Stimulated activated CD8-positive, alpha-beta memory T cell treated with anti-CD3 and anti-CD28 coated beads, Interleukin-2, amount 100 ng/mL, for 48 hours (primary cell): ENCODE results near the gene CUX1.
"Not testable (repeated sequence)": the region's sequence is repeated elsewhere in the genome, so short reads cannot be mapped to it uniquely, and the experiment has no call there.

Source experiments
- DNase-seq, 2 donors: peaks; one replicate each; pipeline ENCODE4 v3.0.0-alpha.2; 2020; ENCODE audit warnings: low read depth in 2 of 2

CUX1 gene

DNA sequence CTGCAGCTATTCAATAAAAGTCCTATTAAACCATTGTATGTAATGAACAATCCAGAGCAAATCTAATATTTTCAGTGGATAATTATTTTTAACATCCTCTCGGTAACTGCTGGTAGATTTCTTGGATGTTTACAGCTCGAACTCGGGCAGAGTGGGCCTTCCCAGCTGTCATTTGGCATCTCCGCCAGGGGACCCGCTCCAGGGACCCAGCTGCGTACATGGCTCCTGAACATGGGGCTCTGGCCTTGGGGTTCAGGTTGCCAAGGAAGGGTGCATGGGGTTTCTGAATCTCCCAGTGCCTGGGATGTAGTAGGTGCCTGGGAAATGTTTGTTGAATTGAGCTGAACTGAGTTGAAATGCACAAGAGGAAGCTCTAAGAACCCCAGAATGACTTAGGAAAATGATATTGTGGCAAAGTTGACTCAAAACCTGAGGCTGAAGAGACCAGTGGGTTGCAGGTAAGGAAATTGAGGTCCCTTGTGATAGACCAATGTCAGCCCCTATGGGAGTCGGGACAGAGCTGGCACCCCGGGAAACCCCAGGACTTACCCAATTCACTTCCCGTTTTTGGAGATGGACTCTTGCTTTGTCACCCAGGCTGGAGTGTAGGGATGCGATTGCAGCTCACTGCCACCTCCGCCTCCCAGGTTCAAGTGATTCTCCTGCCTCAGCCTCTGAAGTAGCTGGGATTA, 228.4 kb downstream of the CUX1 start:
- no peak for DNase-seq

DNA sequence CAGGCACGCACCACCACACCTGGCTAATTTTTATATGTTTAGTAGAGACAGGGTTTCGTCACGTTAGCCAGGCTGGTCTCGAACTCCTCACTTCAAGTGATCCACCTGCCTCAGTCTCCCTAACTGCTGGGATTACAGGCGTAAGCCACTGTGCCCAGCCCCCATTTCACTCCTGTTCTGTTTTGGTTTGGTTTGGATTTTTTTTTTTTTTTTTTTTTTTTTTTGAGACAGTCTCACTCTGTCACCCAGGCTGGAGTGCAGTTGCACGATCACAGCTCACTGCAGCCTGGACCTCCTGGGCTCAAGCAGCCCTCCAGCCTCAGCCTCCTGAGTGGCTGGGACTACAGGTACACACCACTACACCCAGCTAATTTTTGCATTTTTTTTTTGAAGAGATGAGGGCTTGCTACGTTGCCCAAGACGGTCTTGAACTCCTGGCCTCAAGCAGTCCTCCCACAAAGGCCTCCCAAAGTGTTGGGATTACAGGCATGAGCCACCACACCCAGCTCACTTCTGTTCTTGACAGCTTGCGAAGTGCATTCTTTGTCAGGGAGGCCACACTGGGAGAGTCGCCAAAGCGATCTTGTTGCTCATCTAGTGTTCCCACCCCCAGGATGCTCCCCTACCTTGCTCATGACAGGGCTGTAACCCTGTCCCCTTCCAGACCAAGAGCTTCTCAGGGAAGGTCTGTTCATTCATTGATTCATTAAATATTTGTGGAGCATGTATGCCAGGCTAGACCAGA, 229.1 kb downstream of the CUX1 start:
- no peak for DNase-seq

DNA sequence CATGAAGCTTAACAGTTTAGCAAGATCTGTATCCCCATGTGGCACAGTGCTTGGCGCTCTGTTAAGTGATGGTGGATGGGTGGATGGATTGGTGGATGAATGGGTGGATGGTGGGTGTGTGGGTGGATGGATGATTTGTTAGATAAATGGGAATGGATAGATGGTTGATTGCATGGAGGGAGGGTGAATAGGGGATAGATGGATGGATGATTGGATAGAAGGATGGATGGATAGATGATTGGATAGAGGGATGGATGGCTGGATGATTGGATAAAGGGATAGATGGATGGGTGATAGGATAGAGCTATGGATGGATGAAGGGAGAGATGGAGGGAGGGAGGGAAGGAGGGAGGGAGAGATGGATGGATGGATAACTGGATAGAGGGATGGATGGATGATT, 229.7 kb downstream of the CUX1 start:
- DNase-seq = no peak

DNA sequence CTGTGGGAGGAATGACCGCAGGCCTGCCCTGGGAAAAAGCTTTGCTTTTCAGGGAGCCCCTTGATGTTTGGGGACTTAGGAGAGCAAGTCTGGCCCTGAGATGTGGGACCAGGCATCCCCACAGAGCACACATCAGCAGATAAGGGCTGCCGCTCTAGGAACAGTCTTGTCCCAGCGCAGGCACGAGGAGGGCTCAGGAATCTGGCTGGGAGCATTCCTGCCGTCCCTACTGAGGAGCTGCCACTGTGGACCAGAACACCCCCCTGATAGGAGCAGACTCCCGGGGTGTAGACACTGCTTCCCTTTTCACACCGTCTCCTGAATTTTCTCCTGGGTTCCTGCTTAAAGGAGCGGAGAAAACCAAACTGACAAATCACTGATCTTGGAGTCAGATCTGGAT, 232.3 kb downstream of the CUX1 start:
- DNase-seq = no peak

DNA sequence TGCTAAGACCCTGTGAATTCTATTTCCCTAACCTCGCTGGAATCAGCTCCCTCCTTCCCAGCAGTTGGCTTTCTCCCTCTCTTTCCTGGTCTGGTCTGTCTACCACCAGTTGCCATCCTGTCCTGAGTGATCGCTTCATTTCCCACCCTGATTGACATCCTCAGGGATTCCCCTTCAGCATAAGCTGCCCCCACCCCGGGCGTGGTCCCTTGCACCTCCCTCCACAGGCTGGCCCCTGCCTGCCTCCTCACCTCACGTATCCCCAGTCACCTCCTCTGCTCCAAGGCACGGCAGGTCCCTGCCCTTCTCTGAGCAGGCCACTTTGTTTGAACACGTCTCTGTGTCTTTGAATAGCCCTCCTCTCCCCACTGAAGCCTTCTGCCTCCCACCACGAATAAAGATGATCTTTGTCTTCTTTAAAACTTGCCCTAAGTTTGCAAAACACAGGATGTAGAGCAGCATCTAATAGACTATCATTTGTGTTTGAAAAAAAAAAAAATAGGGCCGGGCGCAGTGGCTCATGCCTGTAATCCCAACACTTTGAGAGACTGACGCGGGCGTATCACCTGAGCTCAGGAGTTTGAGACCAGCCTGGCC, 233.5 kb downstream of the CUX1 start:
- DNase-seq = no peak

DNA sequence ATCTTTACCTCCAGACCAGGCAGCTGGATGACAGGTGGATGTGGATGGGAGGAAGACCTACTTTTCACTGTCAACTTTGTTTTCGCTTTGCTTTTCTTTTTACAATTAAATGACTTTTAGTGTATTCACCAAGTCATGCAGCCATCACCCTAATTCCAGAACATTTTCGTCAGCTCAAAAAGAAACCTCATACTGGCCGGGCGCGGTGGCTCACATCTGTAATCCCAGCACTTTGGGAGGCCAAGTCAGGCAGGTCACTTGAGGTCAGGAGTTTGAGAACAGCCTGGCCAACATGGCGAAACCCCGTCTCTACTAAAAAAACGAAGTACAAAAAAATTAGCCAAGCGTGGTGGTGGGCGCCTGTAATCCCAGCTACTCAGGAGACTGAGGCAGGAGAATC, 234.3 kb downstream of the CUX1 start:
- not testable (repeated sequence) for DNase-seq

DNA sequence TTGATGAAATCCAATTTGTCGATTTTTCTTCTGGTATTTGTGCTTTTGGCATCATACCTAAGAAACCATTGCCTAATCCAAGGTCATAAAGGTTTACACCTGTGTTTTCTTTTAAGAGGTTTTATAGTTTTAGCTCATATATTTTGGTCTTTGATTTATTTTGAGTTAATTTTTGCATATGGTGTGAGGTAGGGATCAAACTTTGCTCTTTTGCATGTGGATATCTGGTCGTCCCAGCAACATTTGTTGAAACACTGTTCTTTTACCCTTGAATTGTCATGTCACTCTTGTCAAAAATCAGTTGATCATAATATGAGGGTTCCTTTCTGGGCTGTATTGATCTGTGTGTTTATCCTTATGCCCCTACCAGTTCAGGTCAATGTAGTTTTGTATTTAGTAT, 236.7 kb downstream of the CUX1 start:
- no peak for DNase-seq

DNA sequence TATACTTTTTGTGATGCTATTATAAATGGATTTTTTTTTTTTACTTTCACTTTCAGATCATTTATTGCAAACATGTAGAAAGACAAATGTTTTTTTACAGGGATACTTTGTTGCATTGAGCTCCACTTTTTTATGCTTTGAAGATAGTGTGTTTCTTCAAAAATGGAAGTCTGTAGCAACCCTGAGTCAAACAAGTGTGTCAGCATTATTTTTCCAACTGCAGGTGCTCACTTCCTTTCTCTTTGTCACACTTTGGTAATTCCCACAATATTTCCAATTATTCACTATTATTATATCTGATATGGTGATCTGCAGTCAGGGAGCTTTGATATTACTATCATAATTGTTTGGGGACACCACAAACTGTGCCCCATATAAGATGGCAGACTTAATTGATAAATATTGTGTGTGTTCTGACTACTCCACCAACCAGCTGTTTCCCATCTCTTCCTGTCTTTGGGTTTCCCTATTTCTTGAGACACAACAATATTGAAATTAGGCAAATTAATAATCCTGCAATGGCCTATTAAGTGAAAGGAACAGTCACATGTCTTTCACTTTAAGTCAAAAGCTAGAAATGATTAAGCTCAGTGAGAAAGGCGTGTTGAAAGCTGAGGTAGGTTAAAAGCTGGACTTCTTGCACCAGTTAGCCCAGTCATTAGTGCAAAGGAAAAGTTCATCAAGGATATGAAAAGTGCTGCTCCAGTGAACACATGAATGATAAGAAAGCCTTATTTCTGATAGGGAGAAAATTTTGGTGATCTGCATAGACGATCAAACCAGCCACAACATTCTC, 238.0 kb downstream of the CUX1 start:
- DNase-seq = no peak

DNA sequence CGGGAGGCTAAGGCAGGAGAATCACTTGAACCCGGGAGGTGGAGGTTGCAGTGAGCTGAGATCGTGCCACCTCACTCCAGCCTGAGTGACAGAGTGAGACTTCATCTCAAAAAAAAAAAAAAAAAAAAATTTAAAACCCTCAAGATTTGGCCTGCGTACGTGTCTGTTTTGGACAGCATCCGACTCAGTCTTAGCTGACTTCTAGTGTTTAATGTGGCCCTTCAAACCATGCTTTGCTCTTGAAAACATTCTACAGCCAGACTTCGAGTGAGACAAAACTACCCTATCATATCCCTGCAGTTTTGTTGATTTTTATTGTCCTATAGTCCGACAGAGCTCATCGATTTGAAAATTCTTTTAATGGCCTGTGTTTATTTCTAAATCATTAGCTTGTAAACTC, 242.1 kb downstream of the CUX1 start:
- no peak for DNase-seq

DNA sequence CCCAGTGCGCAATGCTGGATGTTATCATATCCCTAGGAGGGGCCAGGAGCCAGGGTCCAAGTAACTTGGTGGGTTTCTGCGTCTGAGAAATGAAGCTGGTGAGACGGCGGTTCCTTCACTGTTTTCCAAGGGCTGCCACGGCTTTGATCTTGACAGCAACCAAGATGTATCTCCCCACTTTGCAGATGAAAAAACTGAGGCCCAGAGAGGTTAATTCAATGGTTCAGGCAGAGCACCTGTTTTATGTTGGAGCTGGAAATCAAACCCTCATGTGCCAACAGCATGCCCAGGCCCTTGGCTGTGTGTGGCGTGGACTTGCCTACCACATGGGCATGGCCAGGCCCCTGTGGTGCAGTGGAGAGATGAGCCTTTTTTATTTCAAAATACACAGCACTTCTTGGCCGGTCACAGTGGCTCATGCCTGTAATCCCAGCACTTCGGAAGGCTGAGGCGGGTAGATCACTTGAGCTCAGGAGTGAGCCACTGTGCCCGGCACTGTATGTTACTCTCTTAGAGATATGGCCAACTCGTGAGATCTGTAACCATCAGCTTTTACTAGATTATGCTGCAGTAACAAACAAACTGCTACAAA, 244.0 kb downstream of the CUX1 start:
- DNase-seq = no peak

DNA sequence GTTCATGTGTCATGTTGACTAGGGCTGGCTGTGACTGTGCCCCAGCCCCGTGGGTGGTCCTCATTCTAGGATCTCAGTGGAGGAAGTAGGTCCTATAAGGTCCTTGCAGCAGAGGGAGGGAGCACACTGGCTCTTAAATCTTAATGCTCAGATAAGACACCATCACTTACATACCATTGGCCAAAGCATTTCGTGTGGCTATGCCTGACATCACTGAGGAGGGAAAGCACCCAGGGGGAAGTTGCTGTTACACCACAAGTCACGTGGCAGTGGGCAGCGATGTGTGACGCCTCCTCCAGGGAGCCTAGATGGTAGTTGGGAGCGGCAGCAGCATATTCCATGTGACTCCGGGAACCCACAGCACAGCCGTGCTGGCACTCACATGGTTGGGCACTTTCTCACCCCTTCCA, 244.6 kb downstream of the CUX1 start:
- no peak for DNase-seq

DNA sequence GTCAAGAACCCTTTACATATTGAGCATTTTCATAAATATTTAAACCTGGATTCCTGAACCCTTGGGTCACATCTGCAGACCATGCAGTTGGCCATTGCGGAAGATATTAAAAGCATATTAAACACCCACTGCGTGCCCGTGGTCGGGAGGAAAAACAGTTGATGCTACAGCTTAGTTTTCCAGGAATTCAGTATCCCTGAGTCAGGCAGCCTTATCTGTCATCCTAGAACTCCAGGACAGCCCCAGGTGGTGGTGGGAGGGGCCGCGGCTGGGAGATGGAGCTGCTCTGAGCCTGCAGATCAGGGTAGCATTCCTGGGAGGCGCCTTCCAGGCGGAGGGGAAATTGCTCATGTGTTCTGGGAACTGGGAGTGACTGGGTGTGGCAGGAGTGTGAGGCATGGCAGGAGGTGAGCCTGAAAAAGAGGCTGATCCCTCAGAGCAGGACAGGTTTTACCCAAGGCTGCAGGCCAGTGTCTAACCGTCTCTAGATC, 246.3 kb downstream of the CUX1 start:
- DNase-seq = no peak

DNA sequence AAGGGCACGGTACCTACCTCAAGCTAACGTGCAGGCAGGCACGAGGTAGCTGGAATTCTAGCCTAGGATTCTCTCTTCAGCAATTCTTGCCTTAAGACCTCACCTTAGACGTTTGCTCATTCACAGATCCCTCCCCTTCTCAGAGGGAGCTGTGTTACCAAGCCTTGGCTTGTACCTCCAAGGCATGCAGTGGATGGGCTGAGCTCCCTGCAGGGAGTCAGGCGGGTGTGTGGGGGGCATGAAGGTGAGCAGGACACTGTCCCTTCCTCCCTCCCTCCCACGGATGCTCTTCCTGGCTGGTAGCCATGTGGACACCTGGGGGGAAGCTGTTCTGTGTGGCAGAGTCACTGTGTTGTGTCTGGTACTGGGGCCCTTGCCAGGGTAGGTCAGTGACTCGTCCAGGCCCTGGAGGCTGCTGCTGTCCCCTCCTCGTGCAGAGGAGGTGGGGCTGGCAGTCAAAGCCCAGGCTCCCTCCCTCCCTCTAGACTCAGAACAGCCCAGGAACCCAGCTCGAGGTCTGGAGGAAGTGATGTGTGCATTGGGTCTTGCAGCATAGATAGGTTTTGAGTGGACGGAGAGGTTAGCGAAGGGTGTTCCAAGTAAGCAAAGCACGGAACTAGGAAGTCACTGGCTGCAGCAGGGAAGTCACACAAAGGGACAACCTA, 247.1 kb downstream of the CUX1 start:
- DNase-seq = no peak

DNA sequence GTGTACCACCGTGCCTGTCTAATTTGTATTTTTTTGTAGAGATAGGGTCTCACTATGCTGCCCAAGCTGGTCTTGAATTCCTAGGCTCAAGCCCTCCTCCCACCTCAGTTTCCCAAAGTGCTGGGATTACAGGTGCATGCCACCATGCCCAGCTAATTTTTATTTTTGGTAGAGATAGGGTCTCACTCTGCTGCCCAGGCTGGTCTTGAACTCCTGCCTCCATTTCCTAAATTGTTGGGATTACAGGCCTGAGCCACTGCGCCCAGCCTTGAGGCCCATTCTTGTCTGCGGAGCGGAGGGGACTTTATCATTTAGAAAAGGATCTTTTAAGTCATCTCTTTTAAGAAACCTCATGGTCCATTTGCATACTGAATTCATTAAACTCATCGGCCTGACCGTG, 247.8 kb downstream of the CUX1 start:
- DNase-seq = no peak

DNA sequence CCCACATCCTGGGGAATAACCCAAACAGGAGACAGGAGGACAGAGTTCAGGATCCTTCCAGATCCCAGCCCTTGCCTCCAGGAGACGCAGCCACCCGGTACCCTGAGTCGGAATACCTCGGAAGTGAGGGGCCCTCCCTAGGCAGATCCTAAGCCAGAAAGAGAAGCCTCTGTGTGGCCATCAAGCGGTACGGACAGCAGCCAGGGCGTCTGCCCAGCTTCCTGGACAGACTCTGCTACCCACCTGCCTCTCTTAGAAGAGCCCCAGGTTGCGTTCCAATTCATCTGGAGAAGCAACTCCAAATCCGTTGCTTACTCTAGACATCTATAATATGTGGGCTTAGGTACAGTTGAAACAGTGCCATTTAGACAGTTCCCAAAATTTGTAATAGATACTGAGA, 249.1 kb downstream of the CUX1 start:
- no peak for DNase-seq

DNA sequence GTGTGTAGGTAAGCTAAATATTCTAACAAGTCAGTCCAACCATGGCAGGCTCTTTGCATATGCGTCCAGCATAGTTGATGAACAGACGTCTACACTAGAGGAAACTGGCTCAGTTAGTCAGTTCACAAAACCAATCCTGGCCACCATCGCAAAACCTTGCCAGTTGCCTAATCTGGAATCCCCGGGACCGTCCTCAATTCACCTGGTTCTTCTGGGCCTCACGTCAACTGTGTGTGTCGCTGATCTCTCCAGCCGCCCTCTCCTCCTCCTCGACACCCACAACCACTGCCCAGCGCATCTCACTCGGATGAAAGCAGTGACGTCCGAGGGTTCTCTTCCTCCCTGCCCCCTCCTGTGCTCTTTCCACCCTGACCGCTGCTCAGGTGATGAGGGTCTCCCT, 251.4 kb downstream of the CUX1 start:
- no peak for DNase-seq

DNA sequence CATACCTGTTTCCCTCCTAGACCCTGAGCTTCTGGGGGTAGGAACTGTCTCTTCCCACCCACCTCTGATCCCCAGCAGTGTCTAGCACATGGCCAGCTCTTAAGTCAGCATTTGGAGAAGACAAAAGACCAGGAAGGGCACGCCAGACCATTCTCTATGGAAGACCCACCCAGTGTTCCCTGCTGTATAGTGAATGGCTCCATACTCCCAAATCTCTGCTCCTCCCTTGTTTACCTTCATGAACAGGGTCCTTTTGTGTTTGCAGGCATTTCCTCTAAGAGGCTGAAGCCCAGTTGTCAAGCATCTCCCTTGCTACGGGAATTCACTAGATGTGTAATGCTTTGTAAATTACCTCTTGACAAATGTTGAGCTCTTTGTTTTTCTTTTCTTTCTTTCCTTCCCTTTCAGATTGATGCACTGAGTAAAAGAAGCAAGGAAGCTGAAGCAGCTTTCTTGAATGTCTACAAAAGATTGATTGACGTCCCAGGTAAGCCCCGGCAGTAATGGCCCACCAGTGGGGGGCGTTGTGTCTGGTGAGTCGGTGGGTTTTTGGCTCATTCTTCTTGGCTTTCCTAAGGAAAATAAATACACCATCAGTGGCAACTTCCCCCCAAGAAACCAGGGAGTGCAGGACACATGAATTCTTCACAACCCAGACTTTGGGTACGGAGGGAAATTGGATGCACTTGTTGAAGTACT, 252.7 kb downstream of the CUX1 start:
- no peak for DNase-seq

DNA sequence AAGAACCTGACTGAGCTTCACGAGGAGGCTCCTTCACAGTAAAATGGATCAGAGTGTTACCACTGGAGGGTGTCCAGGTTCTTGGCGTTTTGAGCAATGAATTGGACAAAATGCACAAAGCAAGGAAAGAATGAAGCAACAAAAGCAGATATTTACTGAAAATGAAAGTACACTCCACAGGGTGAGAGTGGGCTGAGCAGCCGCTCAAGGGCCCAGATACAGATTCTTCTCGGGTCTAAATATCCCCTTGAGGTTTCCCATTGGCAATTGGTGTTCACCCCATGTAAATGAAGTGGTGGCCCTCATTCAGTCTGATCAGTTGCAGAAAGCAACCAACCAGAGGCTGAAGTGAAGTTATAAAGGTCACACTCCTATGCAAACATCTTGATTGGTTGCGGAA, 254.6 kb downstream of the CUX1 start:
- no peak for DNase-seq

DNA sequence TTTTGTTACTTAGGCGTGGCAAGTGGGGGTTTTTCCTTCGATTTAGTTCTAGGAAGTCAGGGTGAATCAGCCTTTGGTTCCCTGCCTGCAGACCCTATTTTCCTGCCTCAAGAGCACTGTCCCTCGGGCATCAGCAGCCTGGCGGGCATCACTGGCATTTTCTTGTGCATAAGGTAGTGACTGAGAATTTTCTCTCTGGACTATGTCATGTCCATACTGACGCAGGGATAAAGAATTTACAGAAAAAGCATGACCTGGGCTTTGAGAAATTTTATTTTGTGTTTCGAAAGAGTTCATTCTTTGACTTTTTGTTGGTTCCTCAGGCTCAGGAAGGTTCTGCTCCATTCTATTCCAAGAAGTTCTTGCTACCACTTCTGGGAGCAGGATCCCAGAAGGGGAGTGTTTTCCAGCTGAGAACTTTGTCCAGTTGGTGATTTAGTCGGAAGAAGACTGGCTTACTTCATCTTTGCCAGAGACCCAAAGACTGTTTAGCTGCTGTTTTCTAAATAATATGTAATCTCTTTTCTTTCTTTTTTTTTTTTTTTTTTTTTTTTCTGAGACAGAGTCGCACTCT, 255.3 kb downstream of the CUX1 start:
- no peak for DNase-seq
